Activated naive CD4-positive, alpha-beta T cell treated with anti-CD3 and anti-CD28 coated beads, Interleukin-2, amount 10 ng/mL, durations not matched to agents 7 days and 5 days (primary cell): Measurements from ENCODE around the gene FGGY.
"Not testable (repeated sequence)": the region's sequence is repeated elsewhere in the genome, so short reads cannot be mapped to it uniquely, and the experiment has no call there.

ENCODE experiments used
- CTCF ChIA-PET: fragments of 350-600 bp; sonication (Branson Sonifier 250); formaldehyde crosslinking; loops from one replicate; lab custom pipeline; 2021; ENCODE audit warnings: antibody characterized with exemption; lab: Charles Lee
- DNase-seq: peaks from one replicate; pipeline ENCODE4 v3.0.0-alpha.2; 2020
- H3K27ac Mint-ChIP-seq: one replicate; pipeline ENCODE4 v1.8.0; 2021; ENCODE audit warnings: mild to moderate bottlenecking, moderate library complexity, mixed read lengths
- H3K27me3 Mint-ChIP-seq: one replicate; pipeline ENCODE4 v1.8.0; 2021; ENCODE audit warnings: mild to moderate bottlenecking, mixed read lengths
- H3K36me3 Mint-ChIP-seq: one replicate; pipeline ENCODE4 v1.8.0; 2021; ENCODE audit warnings: mixed read lengths
- H3K4me1 Mint-ChIP-seq: one replicate; pipeline ENCODE4 v1.8.0; 2021; ENCODE audit warnings: mixed read lengths
- H3K4me3 Mint-ChIP-seq: one replicate; pipeline ENCODE4 v1.8.0; 2021; ENCODE audit warnings: mild to moderate bottlenecking, moderate library complexity, mixed read lengths
- H3K9me3 Mint-ChIP-seq: one replicate; pipeline ENCODE4 v1.8.0; 2021; ENCODE audit warnings: mixed read lengths

Gene FGGY

GRCh38 chr1:59492500-59492899, 195.6 kb downstream of the FGGY start:
- Mint-ChIP-seq H3K4me1 (peaks cover 2% of the 10 kb centered on the region), H3K4me3 (no peak overlapping the region), H3K9me3 (peaks cover 2% of the 10 kb centered on the region), H3K27me3 (peaks cover 3% of the 10 kb centered on the region), H3K27ac (no peak overlapping the region), H3K36me3 (peaks cover 2% of the 10 kb centered on the region)
- CTCF ChIA-PET: no interaction called here
- no peak for DNase-seq

GRCh38 chr1:59494145-59494833, 197.4 kb downstream of the FGGY start:
- peaks cover 2% of the 10 kb centered on the region for H3K9me3 Mint-ChIP-seq
- peaks cover 2% of the 10 kb centered on the region for H3K36me3 Mint-ChIP-seq
- CTCF ChIA-PET: no interaction called here
- no peak for DNase-seq
- H3K27ac Mint-ChIP-seq: no peak overlapping the region
- H3K27me3 Mint-ChIP-seq: peaks cover 3% of the 10 kb centered on the region
- H3K4me1 Mint-ChIP-seq: peaks cover 4% of the 10 kb centered on the region
- H3K4me3 Mint-ChIP-seq: no peak overlapping the region

- H3K36me3 Mint-ChIP-seq, CTCF ChIA-PET, H3K4me1 Mint-ChIP-seq, DNase-seq, H3K4me3 Mint-ChIP-seq, H3K27me3 Mint-ChIP-seq, H3K27ac Mint-ChIP-seq, H3K9me3 Mint-ChIP-seq: not testable (repeated sequence)
Observed at GRCh38 chr1:59496156-59496555, 199.3 kb downstream of the FGGY start.

GRCh38 chr1:59497616-59498015, 200.7 kb downstream of the FGGY start:
- H3K4me3 Mint-ChIP-seq: no peak overlapping the region
- no peak overlapping the region for H3K27ac Mint-ChIP-seq
- CTCF ChIA-PET: no interaction called here
- peaks cover 2% of the 10 kb centered on the region for H3K9me3 Mint-ChIP-seq
- no peak for DNase-seq
- H3K4me1 Mint-ChIP-seq: peaks cover 4% of the 10 kb centered on the region
- H3K27me3 Mint-ChIP-seq: no peaks in the 10 kb centered on the region
- H3K36me3 Mint-ChIP-seq: peaks cover 2% of the 10 kb centered on the region

GRCh38 chr1:59498640-59499039, 201.7 kb downstream of the FGGY start:
- Mint-ChIP-seq H3K4me3 (no peak overlapping the region), H3K36me3 (peaks cover 2% of the 10 kb centered on the region), H3K27me3 (no peaks in the 10 kb centered on the region), H3K27ac (no peak overlapping the region), H3K9me3 (peaks cover 2% of the 10 kb centered on the region), H3K4me1 (peaks cover 4% of the 10 kb centered on the region)
- CTCF ChIA-PET: no interaction called here
- DNase-seq: no peak

- Mint-ChIP-seq H3K4me1 (peaks cover 4% of the 10 kb centered on the region), H3K4me3 (no peak overlapping the region), H3K9me3 (peaks cover 2% of the 10 kb centered on the region), H3K27me3 (no peaks in the 10 kb centered on the region), H3K27ac (no peak overlapping the region), H3K36me3 (peaks cover 2% of the 10 kb centered on the region)
- DNase-seq: no peak
- CTCF ChIA-PET: no interaction called here
Observed at GRCh38 chr1:59499273-59499942, 202.5 kb downstream of the FGGY start.

- H3K36me3 Mint-ChIP-seq: peaks cover 2% of the 10 kb centered on the region
- DNase-seq: no peak
- H3K4me1 Mint-ChIP-seq: peaks cover 4% of the 10 kb centered on the region
- H3K27ac Mint-ChIP-seq: no peak overlapping the region
- CTCF ChIA-PET: no interaction called here
- H3K9me3 Mint-ChIP-seq: peaks cover 2% of the 10 kb centered on the region
- no peak overlapping the region for H3K4me3 Mint-ChIP-seq
- H3K27me3 Mint-ChIP-seq: no peaks in the 10 kb centered on the region
Observed at GRCh38 chr1:59499943-59500569, 203.2 kb downstream of the FGGY start.

GRCh38 chr1:59500950-59501742, 204.3 kb downstream of the FGGY start:
- peaks cover 2% of the 10 kb centered on the region for H3K36me3 Mint-ChIP-seq
- no peak for DNase-seq
- H3K4me1 Mint-ChIP-seq: peaks cover 4% of the 10 kb centered on the region
- CTCF ChIA-PET: no interaction called here
- H3K27me3 Mint-ChIP-seq: no peaks in the 10 kb centered on the region
- no peaks in the 10 kb centered on the region for H3K9me3 Mint-ChIP-seq
- H3K27ac Mint-ChIP-seq: no peak overlapping the region
- no peak overlapping the region for H3K4me3 Mint-ChIP-seq

- H3K4me3 Mint-ChIP-seq: no peak overlapping the region
- no peaks in the 10 kb centered on the region for H3K36me3 Mint-ChIP-seq
- no peak overlapping the region for H3K27ac Mint-ChIP-seq
- CTCF ChIA-PET: no interaction called here
- H3K4me1 Mint-ChIP-seq: peaks cover 4% of the 10 kb centered on the region
- no peak for DNase-seq
- no peaks in the 10 kb centered on the region for H3K9me3 Mint-ChIP-seq
- H3K27me3 Mint-ChIP-seq: no peaks in the 10 kb centered on the region
Observed at GRCh38 chr1:59502009-59502691, 205.3 kb downstream of the FGGY start.

GRCh38 chr1:59504276-59504675, 207.4 kb downstream of the FGGY start:
- H3K9me3 Mint-ChIP-seq: no peaks in the 10 kb centered on the region
- no peak overlapping the region for H3K27ac Mint-ChIP-seq
- H3K4me1 Mint-ChIP-seq: no peaks in the 10 kb centered on the region
- H3K27me3 Mint-ChIP-seq: no peaks in the 10 kb centered on the region
- no peaks in the 10 kb centered on the region for H3K36me3 Mint-ChIP-seq
- H3K4me3 Mint-ChIP-seq: no peak overlapping the region
- no peak for DNase-seq
- CTCF ChIA-PET: no interaction called here

GRCh38 chr1:59505596-59506028, 208.7 kb downstream of the FGGY start:
- no peaks in the 10 kb centered on the region for H3K4me1 Mint-ChIP-seq
- H3K9me3 Mint-ChIP-seq: no peaks in the 10 kb centered on the region
- DNase-seq: no peak
- H3K36me3 Mint-ChIP-seq: no peaks in the 10 kb centered on the region
- H3K27ac Mint-ChIP-seq: no peak overlapping the region
- no peak overlapping the region for H3K4me3 Mint-ChIP-seq
- CTCF ChIA-PET: no interaction called here
- H3K27me3 Mint-ChIP-seq: no peaks in the 10 kb centered on the region

GRCh38 chr1:59506952-59507351, 210.1 kb downstream of the FGGY start:
- no peak for DNase-seq
- Mint-ChIP-seq H3K4me1 (no peaks in the 10 kb centered on the region), H3K9me3 (no peaks in the 10 kb centered on the region), H3K4me3 (no peak overlapping the region), H3K27me3 (no peaks in the 10 kb centered on the region), H3K36me3 (no peaks in the 10 kb centered on the region), H3K27ac (no peak overlapping the region)
- CTCF ChIA-PET: no interaction called here

- CTCF ChIA-PET: no interaction called here
- no peaks in the 10 kb centered on the region for H3K9me3 Mint-ChIP-seq
- no peaks in the 10 kb centered on the region for H3K36me3 Mint-ChIP-seq
- H3K4me3 Mint-ChIP-seq: no peak overlapping the region
- H3K4me1 Mint-ChIP-seq: no peaks in the 10 kb centered on the region
- H3K27me3 Mint-ChIP-seq: no peaks in the 10 kb centered on the region
- DNase-seq: no peak
- no peak overlapping the region for H3K27ac Mint-ChIP-seq
Observed at GRCh38 chr1:59509341-59509875, 212.5 kb downstream of the FGGY start.

- CTCF ChIA-PET: no interaction called here
- Mint-ChIP-seq H3K4me3 (no peak overlapping the region), H3K27ac (no peak overlapping the region), H3K36me3 (no peaks in the 10 kb centered on the region), H3K4me1 (no peaks in the 10 kb centered on the region), H3K27me3 (no peaks in the 10 kb centered on the region), H3K9me3 (no peaks in the 10 kb centered on the region)
- no peak for DNase-seq
Observed at GRCh38 chr1:59510249-59510648, 213.4 kb downstream of the FGGY start.
